Measurements from ENCODE around the gene CAPN5.

The CAPN5 gene

GRCh38 chr11:77067861-77068443 lies 1.2 kb downstream of the CAPN5 start:
- DNase-seq: no peak

DNA sequence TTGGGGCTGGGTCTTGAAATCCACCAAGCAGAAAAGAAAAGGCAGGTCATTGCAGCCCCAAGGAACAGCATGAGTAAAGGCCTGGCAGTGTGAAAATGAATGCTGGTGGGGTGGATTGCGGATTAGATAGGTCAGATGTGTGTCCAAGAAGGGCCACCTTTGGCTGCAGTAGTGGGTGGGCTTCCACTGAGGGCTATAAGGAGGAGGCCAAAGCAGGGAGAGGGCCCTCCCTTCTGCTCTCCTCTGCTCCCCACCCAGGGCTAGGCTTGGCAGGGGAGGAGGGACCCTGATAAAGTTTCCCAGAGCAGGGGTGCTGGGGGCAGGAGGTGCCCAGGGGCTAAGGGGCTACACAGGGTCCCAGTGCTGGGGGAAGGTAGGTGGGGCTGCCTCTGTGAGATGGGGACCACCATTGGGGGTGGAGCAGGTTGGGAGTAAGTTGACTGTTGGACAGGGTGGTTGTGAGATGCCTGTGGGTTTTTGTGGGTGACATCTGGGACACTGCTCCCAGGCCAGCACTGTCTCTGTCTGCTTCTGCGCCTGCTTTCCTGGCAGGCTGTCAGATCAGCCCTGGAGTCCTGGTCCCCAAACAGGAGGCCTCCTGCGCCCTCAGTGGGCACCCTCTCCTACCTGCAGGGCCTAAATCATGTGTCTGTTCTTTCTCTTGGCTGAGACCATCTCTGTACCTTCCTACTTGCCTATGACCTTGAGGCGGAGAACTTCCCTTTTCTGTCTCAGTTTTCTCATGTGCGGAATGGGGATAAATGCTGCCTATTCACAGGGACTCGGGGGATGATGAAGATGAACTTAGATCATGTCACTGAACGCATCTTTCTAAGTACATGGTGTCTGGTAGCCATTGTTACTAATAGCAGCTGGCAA lies 1.9 kb downstream of the CAPN5 start:
- no peak for DNase-seq

- no peak for DNase-seq
These were observed 2.7 kb downstream of the CAPN5 start for GRCh38 chr11:77069336-77069968.

DNA sequence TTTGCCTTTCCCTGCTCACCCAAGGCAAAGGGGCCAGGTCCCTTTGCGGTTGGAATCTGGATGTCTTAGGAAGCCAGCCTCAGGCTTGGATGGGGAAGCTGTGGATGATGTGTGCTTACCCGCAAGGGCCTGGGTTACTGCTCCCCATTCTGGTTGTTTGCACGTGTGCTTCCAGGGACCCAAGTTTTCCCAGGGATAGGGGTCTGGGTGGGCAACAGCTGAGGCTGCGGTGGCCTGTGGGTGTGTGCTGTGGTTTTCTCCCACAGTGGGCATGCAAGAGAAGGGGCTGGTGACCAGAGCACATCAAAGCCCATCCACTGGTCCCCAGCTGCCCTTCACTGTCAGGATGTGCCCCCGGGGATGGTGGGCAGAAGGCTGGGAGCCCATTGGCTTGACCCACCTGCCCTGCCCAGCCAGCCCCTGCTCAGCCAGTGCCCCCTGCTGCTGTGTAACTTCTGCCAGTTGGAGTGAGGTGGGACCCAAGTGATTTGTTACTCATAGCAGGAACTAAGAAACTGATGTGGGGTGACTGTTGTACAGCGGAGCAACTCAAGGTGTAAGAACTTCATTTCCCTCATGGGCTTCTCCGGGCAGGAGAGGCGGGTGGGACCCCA lies 3.3 kb downstream of the CAPN5 start:
- DNase-seq: no peak

- no peak for DNase-seq
These were observed 4.3 kb downstream of the CAPN5 start for GRCh38 chr11:77071077-77071476.

DNA sequence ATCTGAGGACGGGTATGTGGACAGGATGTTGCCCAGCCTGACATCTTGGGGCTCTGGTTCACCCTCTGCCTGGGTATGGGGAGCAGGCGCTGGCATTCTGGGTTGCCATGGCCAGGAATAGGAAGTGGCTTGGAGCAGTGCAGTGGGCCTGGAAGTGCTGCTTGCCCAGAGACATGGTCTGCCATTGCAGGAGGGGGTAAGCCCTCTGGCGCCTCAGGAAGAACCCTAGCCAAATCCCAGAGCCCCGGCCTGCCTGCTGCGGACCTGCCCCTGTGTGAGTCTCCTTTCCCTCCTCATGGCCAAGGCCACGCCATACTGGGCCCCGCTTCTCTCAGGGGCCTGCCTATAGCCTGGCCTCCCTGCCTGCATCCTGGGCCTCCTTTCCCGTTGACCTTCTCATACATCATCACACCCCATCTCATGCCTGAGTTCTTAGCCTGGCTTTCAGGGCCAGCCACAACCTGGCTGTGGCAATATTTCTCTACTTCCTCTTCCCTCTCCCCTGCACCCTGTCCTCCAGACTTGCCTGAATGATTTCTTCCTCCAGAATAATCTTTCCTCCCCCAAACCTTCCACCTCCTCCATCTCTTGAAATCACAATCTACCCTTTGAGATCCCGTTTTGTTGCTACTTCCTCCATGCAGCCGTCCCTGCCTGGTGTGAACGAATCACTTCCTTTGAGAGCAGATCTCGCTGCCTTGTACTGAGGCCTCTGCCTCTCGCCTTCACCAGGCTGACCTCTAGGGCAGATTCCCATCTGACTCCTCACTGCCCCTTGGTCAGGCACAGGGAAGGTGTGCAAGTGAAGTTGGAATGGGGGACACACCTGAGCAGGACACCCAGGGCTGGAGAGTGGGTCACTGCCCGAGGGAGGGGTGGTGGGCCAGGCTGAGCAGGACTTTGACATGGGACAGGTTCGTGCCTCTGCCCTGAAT lies 5.2 kb downstream of the CAPN5 start:
- peak; percentile 70 to 74 for DNase-seq

DNA sequence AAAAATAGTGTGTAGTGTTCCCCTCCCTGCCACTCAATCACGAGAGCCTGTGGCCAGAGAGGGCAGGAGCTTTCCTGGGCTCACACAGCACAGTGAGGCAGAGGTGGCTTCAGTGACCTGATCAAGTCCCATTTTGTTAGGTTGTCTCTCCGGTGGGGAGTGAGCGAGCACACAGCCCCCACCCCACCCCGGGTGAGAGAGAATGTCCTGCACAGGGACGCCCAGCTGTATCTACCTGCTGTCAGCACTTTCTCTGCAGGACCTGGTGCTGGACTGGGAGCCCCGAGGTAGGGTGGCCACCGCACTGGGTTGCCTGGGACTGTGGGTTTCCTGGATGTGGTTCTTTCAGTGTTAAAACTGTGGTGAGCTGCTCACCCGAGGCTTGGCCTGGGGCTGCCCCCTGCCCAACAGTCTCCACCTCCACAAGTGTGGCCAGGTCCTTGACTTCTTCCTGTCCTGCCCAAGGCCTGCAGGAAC lies 6.1 kb downstream of the CAPN5 start:
- no peak for DNase-seq

DNA sequence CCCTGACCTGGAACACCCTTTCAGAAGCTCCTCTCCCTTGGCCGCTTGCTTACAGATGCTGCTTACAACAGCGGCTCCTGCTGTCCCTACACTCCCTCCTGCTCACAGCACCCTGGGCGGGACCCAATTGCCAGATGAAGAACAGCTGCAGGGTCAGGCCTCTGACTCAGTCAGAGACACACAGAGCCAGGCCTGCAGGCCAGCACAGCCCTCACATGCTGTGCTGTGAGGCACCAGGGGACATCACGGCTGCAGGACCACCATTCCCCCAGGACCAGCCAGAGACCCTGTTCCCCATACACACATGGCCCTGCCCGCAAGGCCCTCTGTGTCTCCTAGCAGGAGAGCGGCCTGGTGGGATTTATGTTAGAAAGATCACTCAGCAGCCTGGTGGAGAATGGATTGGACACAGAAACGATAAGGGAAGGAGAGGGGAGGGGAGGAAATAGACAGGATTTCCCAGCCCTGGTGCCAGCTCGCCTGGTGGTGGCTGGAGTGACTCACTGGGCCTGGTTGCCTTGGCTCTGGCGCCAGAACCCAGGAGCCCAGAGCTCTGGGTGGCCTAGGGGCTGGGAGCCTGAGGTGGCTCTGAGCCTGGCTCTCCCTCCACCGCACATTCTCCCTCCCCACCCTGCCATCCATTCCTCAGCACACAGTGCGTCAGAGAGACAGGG lies 6.7 kb downstream of the CAPN5 start:
- no peak for DNase-seq

GRCh38 chr11:77074205-77074604 lies 7.4 kb downstream of the CAPN5 start:
- DNase-seq: no peak

DNA sequence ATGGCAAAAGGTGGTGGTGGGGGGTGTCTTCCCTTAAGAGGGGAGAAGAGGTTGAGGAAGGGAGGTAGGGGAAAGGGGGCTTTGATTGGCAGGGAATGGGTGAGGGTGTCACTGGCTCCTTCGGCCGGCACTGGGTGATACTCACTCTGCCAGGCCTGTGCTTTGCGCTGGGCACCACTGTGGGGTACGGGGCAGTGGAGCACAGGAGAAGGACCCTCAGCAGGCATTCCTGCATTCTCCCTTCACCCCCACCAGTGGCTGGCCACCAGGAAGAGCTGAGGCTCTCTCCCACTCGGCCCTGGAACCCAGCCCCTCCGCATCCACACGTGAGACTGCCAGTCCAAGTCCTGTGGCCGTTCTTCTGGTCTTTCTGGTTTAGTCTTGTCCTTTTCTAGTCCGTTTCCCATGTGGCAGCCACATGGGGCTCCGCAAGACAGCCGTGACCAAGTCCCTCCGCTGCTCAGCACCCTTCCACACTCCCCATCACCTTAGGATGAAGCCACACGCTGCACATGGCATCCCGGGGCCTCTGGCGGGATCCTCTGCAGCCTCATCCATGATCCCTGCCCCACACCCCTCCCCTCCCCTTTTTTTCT lies 8.0 kb downstream of the CAPN5 start:
- no peak for DNase-seq

DNA sequence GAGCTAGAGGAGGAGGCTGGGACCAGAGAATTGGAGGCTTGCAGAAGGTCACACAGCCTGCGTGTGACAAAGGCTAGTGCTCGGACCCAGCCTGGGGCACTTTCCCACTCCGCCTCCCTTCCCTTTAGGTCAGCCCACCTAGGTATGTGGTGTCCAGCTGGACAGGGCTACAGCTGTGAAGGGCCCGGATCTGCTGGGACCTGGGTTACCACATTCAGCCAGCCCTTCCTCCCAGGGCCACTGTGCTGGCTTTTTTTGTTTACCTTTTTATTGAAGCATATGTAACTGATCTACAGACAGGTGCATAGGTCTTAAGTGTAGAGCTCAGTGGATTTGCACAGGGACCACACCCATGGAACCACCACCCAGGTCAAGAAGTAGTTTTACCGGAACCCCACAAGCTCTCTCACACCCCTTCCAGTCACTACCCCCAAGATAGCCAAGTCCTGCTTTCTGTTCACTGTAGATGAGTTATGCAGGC lies 8.7 kb downstream of the CAPN5 start:
- DNase-seq: no peak

GRCh38 chr11:77079666-77080065 lies 12.9 kb downstream of the CAPN5 start:
- DNase-seq: no peak

DNA sequence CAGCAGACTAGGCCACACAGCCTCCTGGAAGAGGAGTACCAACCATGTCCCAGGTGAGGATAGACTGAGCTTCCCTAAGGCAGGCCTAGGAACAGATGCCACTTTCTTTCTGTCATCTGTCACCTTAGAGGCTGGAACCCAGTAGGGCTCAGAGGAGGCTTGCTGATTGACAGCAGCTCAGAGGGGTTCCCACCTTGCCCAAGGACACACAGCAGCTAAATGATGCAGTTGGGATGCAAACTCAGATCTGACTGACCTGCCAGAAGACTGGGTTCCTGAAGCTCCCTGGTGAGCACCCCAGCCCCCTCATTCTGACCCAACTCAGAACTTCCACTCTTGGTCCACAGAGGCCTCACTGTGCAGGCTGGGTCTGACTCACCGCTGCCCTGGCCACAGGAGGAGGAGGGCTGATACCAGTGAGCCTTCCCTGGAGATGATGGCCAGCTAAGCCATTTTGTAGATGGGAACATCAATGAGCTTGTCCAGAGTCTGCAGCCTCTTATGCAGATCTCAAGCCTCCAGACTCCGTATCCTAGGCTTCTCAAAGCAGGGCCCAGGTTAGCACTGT lies 14.0 kb downstream of the CAPN5 start:
- DNase-seq: no peak

DNA sequence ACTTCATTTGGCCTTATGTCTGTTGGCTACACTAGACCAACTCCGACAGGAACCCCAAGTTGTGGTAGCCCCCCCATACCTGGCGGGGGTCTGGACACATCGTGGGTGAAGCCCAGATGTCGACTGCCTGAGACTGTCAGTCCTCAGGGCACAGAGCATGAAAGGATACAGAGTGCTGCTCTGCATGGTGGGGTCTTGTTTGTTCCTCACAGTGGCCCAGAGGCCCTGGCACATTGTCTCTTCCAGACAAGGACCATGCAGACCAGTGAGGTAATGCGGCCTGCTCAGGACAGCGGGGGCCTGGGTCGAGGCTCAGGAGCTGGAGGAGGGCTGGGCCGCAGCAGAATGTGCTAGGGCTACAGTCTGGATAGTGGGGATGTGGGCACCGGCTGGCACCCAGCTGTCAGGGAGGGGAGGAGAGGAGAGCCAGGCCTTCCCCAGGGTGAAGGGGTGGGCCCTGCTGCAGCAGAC lies 14.6 kb downstream of the CAPN5 start:
- no peak for DNase-seq

DNA sequence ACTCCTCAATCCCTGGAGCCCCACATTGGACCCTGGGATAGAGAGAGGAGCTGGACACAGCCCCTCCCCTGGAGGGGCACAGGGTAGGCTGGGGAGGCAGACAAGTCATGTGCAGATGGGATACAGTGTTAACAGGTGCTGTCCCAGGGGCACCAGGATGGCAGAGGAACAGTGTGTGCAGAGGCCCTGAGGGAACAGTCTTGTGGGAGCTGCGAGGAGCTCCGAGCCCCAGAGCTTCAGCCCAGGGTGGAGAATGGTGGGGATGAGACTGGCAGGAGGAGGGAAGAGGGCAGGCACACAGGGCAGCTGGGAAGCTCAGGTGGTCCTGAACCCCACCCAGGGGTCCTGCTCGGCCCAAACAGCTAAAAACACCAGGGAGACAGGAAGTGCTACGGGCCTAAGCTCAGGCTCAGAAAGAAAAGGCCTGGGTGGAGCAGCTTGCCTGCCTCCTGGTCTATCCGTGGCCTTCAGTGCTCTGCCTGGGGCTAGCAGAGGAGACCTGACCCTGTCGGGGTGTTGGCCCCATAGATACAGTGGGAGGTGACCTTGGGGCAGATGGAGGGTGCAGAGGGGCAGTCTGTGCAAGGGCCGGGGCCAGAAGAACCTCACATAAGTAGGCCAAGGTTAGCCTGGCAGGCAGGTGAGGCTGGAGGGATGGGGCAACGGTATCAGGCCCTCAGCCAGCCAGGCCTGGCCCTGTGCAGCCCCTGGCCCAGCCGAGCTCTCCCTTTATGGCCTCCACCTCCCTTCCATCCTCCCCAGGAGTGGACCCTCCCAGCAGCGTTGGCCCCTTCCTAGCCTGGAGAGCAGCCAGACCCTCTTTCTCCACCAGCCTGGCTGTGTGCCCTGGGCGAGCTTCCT lies 15.4 kb downstream of the CAPN5 start:
- DNase-seq: no peak

- peak; percentile 56 to 63 for DNase-seq
These were observed 16.2 kb downstream of the CAPN5 start for GRCh38 chr11:77082838-77083565.

- no peak for DNase-seq
These were observed 16.9 kb downstream of the CAPN5 start for GRCh38 chr11:77083566-77084245.

DNA sequence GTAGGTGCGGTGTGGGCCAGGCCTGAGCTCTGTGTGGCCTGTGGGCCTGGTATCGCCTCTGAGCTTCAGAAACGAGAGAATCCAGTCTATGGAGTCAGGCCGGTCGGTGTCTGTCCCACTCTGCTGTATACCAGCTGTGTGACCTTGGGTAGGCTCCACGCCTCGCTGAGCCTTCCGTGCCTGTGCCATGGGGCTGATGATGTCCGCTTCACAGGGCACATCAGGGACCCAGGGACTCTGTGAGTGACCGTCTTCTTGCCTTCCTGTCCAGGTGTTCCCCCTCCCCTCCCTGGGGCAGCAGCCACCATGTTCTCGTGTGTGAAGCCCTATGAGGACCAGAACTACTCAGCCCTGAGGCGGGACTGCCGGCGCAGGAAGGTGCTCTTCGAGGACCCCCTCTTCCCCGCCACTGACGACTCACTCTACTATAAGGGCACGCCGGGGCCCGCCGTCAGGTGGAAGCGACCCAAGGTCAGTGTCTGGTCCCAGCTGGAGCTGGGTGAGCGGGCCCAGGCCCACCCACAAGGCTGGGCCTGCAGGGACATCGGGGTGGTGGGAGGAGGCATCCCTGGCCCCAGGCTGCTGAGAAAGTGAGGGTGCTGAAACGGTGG lies 17.9 kb downstream of the CAPN5 start:
- no peak for DNase-seq

Measured in AML-193 (cell line).